Kidney (tissue), 14 donors: ENCODE data around the gene SPP1. TPM values are rescaled to one million over a fixed set of nuclear protein-coding genes. Genes with fewer than 3 reads are reported as not detected.

Experiments used
- DNase-seq, 5 donors: peaks; one replicate each; pipeline ENCODE4 v3.0.0-alpha.2; 2013 to 2020
- FAIRE-seq: peaks from 2 replicates; lab custom pipeline; 2012; peaks lifted over from hg19 to GRCh38; lab: Jason Lieb, UNC
- H3K27ac ChIP-seq, 2 donors: one replicate each; pipeline ENCODE4 v1.7.0; 2013; ENCODE audit warnings: low read depth in 2 of 2, low read length in 2 of 2, inconsistent platforms in 1 of 2
- H3K27me3 ChIP-seq: one replicate; pipeline ENCODE4 v1.7.1; 2013; ENCODE audit warnings: low read length, inconsistent platforms; ENCODE audit not compliant: control insufficient read depth, insufficient read depth
- H3K36me3 ChIP-seq, 3 donors: one replicate each; pipeline versions ENCODE4 v1.7.0 to v1.7.1; 2013; ENCODE audit warnings: low read length in 3 of 3, control low read depth in 1 of 3, inconsistent platforms in 1 of 3; ENCODE audit not compliant: insufficient read depth in 3 of 3, control insufficient read depth in 2 of 3
- H3K4me1 ChIP-seq, 3 donors: one replicate each; pipeline versions ENCODE4 v1.7.0 to v1.7.1; 2013; ENCODE audit warnings: low read length in 3 of 3, inconsistent platforms in 1 of 3, low read depth in 1 of 3; ENCODE audit not compliant: control insufficient read depth in 2 of 3, insufficient read depth in 2 of 3
- H3K4me3 ChIP-seq, 3 donors: one replicate each; pipeline versions ENCODE4 v1.7.0 to v1.8.1; 2013; ENCODE audit warnings: low read length in 3 of 3, control low read depth in 1 of 3, inconsistent platforms in 1 of 3
- H3K9ac ChIP-seq, 3 donors: one replicate each; pipeline versions ENCODE4 v1.7.0 to v1.7.1; 2013; ENCODE audit warnings: low read length in 3 of 3, control low read depth in 1 of 3, inconsistent platforms in 1 of 3
- H3K9me3 ChIP-seq, 3 donors: one replicate each; pipeline versions ENCODE4 v1.7.0 to v1.7.1; 2013; ENCODE audit warnings: low read length in 3 of 3, control low read depth in 1 of 3, inconsistent platforms in 1 of 3; ENCODE audit not compliant: control insufficient read depth in 2 of 3, insufficient read depth in 1 of 3
- intact Hi-C: fragments of 100-400 bp; cut with DNase I; formaldehyde crosslinking; loops from one replicate; pipeline ENCODE4 v1.11.1; 2022
- polyA plus RNA-seq: library from polyadenylated mRNA; stranded (reverse); fragments of 350-450 nt; fragmentation: Illumina TruSeq; extraction: RNeasy Lipid Tissue Mini Kit (QIAGEN cat#74804); gene quantifications from one replicate; pipeline ENCODE4 v1.2.3, GENCODE V29; 2014; ENCODE audit warnings: low read depth, low replicate concordance; ENCODE audit not compliant: insufficient read depth
- total RNA-seq: library from RNA; stranded (reverse); fragmentation: NEBNext Ultra II Directional; extraction: Animal tissue kit (Norgen Biotek cat#: 25700); gene quantifications from one replicate; pipeline ENCODE4 v1.2.1, GENCODE V29; 2021
- TF ChIP-seq, protein P1 (sequence below): IDR thresholded peaks from 3 replicates; pipeline ENCODE4 v1.5.1; 2012; ENCODE audit warnings: mild to moderate bottlenecking, moderate library complexity, borderline replicate concordance; ENCODE audit not compliant: insufficient read depth; ENCODE audit errors: extremely low read depth
- donor health status: control.
- donor health status: control.
- donor health status: control.
- donor health status: control.
- donor health status: control.
- donor health status: DM: yes; HTN: yes; CAD: no.
- donor health status: Normal renal cell carcinoma (clear cell type).

SPP1 gene
- total and polyA plus RNA-seq, 2 donors from 2014 or later, result 5,484 to 6,594 TPM

DNA sequence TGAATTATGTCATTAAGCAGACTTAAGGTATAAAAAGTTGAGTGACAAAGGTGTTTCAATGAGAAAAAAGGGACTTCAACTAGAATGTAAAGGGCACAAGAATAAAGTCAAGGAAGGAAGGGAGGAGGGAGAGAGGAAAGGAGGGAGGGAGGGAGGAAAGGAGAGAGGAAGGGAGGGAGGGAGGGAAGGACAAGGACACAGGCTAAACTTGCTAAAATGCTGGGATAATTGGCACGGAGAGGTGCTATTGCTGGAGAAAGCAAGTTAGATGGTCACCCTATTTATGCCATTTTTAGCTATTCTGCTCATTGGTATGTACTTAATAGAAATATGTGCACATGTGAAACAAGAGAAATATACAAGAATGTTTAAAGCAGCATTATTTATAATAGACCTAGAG is 44.9 kb upstream of the SPP1 start:
- TF ChIP-seq, protein P1, sequence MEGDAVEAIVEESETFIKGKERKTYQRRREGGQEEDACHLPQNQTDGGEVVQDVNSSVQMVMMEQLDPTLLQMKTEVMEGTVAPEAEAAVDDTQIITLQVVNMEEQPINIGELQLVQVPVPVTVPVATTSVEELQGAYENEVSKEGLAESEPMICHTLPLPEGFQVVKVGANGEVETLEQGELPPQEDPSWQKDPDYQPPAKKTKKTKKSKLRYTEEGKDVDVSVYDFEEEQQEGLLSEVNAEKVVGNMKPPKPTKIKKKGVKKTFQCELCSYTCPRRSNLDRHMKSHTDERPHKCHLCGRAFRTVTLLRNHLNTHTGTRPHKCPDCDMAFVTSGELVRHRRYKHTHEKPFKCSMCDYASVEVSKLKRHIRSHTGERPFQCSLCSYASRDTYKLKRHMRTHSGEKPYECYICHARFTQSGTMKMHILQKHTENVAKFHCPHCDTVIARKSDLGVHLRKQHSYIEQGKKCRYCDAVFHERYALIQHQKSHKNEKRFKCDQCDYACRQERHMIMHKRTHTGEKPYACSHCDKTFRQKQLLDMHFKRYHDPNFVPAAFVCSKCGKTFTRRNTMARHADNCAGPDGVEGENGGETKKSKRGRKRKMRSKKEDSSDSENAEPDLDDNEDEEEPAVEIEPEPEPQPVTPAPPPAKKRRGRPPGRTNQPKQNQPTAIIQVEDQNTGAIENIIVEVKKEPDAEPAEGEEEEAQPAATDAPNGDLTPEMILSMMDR, result no peak
- no peak overlapping the region for H3K27ac ChIP-seq
- peaks cover 0 to 5% (median 0%) of the 10 kb centered on the region in 3 donors for H3K9me3 ChIP-seq
- H3K4me1 ChIP-seq, result no peaks in the 10 kb centered on the region
- no peak for DNase-seq
- H3K4me3 ChIP-seq, result no peak overlapping the region
- H3K27me3 ChIP-seq, result no peaks in the 10 kb centered on the region
- H3K36me3 ChIP-seq, result no peaks in the 10 kb centered on the region
- FAIRE-seq, result no peak
- intact Hi-C loops, result no loop called here
- no peak overlapping the region for H3K9ac ChIP-seq

DNA sequence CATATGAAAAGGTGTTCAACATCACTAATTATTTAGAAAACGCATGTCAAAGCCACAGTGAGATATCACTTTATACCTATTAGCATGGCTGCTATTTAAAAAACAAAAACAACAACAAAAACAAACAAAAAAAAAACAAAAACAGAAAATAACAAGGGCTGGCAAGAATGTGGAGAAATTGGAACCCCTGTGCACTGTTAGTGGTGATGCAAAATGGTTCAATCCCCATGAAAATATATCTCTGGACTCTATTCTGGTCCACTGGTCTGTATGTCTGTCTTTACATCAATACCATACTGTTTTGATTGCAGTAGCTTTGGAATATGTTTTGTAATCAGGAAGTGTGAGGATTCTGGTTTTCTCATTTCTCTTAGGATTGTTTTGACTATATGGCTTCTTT is 43.6 kb upstream of the SPP1 start:
- Histone ChIP-seq H3K9me3 (peaks cover 0 to 5% (median 0%) of the 10 kb centered on the region in 3 donors), H3K27me3 (no peaks in the 10 kb centered on the region), H3K4me1 (no peaks in the 10 kb centered on the region), H3K4me3 (no peak overlapping the region), H3K27ac (no peak overlapping the region), H3K36me3 (no peaks in the 10 kb centered on the region), H3K9ac (no peak overlapping the region)
- intact Hi-C loops, result no loop called here
- FAIRE-seq (no peak), DNase-seq (no peak)
- TF ChIP-seq, protein P1, result no peak

DNA sequence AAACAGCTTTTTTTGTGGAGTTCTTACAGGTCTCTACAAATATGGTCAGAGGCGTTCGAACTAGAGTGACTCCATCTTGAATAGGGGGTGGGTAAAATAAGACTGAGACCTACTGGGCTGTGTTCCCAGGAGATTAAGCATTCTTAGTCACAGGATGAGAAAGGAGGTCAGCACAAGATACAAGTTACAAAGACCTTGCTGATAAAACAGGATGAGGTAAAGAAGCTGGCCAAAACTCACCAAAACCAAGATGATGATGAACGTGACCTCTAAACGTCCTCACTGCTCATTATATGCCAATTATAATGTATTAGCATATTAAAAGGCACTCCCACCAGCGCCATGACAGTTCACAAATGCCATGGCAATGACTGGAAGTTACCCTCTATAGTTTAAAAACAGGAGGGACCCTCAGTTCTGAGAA is 42.8 kb upstream of the SPP1 start:
- FAIRE-seq, result no peak
- no peaks in the 10 kb centered on the region for H3K4me1 ChIP-seq
- intact Hi-C loops, result no loop called here
- no peak overlapping the region for H3K9ac ChIP-seq
- peaks cover 0 to 5% (median 0%) of the 10 kb centered on the region in 3 donors for H3K9me3 ChIP-seq
- no peaks in the 10 kb centered on the region for H3K36me3 ChIP-seq
- DNase-seq, result no peak
- TF ChIP-seq, protein P1, result no peak
- H3K4me3 ChIP-seq, result no peak overlapping the region
- H3K27ac ChIP-seq, result no peak overlapping the region
- H3K27me3 ChIP-seq, result no peaks in the 10 kb centered on the region

DNA sequence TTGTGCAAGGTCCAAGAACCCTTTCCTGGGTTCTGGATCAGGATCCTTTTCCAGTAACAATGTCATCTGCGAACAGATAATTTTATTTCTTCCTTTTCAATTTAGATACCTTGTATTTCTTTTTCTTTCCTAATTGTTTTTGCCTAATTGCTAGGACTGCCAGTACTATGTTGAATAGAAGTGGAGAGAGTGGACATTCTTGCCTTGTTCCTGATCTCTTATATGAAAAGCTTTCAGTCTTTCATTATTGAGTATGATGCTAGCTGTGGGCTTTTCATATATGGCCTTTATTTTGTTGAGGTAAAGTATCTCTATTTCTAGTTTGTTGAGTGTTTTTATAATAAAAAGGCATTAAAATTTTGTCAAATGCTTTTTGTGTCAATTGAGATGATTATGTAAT is 42.2 kb upstream of the SPP1 start:
- Histone ChIP-seq H3K27me3 (no peaks in the 10 kb centered on the region), H3K4me3 (no peak overlapping the region), H3K9ac (no peak overlapping the region), H3K27ac (no peak overlapping the region), H3K4me1 (no peaks in the 10 kb centered on the region), H3K9me3 (peaks cover 0 to 5% (median 0%) of the 10 kb centered on the region in 3 donors), H3K36me3 (no peaks in the 10 kb centered on the region)
- intact Hi-C loops, result no loop called here
- TF ChIP-seq, protein P1, result no peak
- FAIRE-seq (no peak), DNase-seq (no peak)
